Measurements from ENCODE around the gene FBXO38.

DNA sequence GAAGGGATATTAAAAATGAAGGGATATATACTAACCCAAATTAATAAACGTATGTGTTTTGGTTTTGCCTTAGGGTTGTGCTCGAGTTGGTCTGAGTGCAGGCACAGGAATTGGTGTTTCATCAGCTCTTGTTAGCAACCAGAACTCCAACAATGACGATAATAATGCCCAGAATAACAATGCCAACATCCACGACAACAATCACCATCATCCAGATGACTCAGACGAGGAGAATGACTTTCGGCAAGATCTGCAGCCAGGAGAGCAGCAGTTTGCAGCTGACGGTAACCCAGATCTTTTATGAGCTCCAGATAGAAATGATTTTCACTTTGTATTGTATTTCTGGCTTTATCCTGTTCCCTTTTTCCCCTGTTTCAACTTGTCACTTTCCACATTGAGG, 33.2 kb downstream of the FBXO38 start:
- TF ChIP-seq, protein P1, sequence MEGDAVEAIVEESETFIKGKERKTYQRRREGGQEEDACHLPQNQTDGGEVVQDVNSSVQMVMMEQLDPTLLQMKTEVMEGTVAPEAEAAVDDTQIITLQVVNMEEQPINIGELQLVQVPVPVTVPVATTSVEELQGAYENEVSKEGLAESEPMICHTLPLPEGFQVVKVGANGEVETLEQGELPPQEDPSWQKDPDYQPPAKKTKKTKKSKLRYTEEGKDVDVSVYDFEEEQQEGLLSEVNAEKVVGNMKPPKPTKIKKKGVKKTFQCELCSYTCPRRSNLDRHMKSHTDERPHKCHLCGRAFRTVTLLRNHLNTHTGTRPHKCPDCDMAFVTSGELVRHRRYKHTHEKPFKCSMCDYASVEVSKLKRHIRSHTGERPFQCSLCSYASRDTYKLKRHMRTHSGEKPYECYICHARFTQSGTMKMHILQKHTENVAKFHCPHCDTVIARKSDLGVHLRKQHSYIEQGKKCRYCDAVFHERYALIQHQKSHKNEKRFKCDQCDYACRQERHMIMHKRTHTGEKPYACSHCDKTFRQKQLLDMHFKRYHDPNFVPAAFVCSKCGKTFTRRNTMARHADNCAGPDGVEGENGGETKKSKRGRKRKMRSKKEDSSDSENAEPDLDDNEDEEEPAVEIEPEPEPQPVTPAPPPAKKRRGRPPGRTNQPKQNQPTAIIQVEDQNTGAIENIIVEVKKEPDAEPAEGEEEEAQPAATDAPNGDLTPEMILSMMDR (IDR thresholded peaks at IDR 0.05): no peak
- TF ChIP-seq, protein P2, sequence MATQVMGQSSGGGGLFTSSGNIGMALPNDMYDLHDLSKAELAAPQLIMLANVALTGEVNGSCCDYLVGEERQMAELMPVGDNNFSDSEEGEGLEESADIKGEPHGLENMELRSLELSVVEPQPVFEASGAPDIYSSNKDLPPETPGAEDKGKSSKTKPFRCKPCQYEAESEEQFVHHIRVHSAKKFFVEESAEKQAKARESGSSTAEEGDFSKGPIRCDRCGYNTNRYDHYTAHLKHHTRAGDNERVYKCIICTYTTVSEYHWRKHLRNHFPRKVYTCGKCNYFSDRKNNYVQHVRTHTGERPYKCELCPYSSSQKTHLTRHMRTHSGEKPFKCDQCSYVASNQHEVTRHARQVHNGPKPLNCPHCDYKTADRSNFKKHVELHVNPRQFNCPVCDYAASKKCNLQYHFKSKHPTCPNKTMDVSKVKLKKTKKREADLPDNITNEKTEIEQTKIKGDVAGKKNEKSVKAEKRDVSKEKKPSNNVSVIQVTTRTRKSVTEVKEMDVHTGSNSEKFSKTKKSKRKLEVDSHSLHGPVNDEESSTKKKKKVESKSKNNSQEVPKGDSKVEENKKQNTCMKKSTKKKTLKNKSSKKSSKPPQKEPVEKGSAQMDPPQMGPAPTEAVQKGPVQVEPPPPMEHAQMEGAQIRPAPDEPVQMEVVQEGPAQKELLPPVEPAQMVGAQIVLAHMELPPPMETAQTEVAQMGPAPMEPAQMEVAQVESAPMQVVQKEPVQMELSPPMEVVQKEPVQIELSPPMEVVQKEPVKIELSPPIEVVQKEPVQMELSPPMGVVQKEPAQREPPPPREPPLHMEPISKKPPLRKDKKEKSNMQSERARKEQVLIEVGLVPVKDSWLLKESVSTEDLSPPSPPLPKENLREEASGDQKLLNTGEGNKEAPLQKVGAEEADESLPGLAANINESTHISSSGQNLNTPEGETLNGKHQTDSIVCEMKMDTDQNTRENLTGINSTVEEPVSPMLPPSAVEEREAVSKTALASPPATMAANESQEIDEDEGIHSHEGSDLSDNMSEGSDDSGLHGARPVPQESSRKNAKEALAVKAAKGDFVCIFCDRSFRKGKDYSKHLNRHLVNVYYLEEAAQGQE (IDR thresholded peaks at IDR 0.05; ENCODE audit: insufficient read depth in 1 of 2, low read depth in 2 of 2, low read length in 1 of 2): no peak

Measured in Panc1 (cell line).